Measurements from ENCODE around the gene CFAP77. TPM values are rescaled to one million over a fixed set of nuclear protein-coding genes. Genes with fewer than 3 reads are reported as not detected.

Gene CFAP77
- total RNA-seq, 1 donor from 2014 or later = 0.43 TPM

GRCh38 chr9:132531195-132531594 is 121.2 kb downstream of the CFAP77 start:
- Mint-ChIP-seq H3K36me3 (ENCODE audit: insufficient read depth) (no peaks in the 10 kb centered on the region), H3K27me3 (peaks cover 12% of the 10 kb centered on the region), H3K4me1 (ENCODE audit: low read depth) (no peaks in the 10 kb centered on the region), H3K27ac (no peak overlapping the region), H3K9me3 (ENCODE audit: low read depth) (peaks cover 8% of the 10 kb centered on the region), H3K4me3 (ENCODE audit: low read depth) (no peak overlapping the region)
- TF ChIP-seq CTCF (IDR thresholded peaks at IDR 0.05; ENCODE audit: unreplicated experiment) = no peak
- no peak for DNase-seq (ENCODE audit: low spot score, unreplicated experiment)

GRCh38 chr9:132531710-132532570 is 121.9 kb downstream of the CFAP77 start:
- Mint-ChIP-seq H3K4me1 (ENCODE audit: low read depth) (no peaks in the 10 kb centered on the region), H3K9me3 (ENCODE audit: low read depth) (peaks cover 8% of the 10 kb centered on the region), H3K27me3 (peaks cover 12% of the 10 kb centered on the region), H3K36me3 (ENCODE audit: insufficient read depth) (no peaks in the 10 kb centered on the region), H3K4me3 (ENCODE audit: low read depth) (no peak overlapping the region), H3K27ac (no peak overlapping the region)
- TF ChIP-seq CTCF (IDR thresholded peaks at IDR 0.05; ENCODE audit: unreplicated experiment) = no peak
- DNase-seq (ENCODE audit: low spot score, unreplicated experiment) = no peak

GRCh38 chr9:132534832-132535231 is 124.8 kb downstream of the CFAP77 start:
- Mint-ChIP-seq H3K36me3 (ENCODE audit: insufficient read depth) (no peaks in the 10 kb centered on the region), H3K27ac (no peak overlapping the region), H3K4me1 (ENCODE audit: low read depth) (no peaks in the 10 kb centered on the region), H3K27me3 (peaks cover 12% of the 10 kb centered on the region), H3K4me3 (ENCODE audit: low read depth) (no peak overlapping the region), H3K9me3 (ENCODE audit: low read depth) (peaks cover 8% of the 10 kb centered on the region)
- TF ChIP-seq CTCF (IDR thresholded peaks at IDR 0.05; ENCODE audit: unreplicated experiment) = no peak
- no peak for DNase-seq (ENCODE audit: low spot score, unreplicated experiment)

GRCh38 chr9:132536124-132536523 is 126.1 kb downstream of the CFAP77 start:
- no peak for TF ChIP-seq CTCF (IDR thresholded peaks at IDR 0.05; ENCODE audit: unreplicated experiment)
- H3K27me3 Mint-ChIP-seq = peaks cover 12% of the 10 kb centered on the region
- peaks cover 8% of the 10 kb centered on the region for H3K9me3 Mint-ChIP-seq (ENCODE audit: low read depth)
- no peak overlapping the region for H3K27ac Mint-ChIP-seq
- no peaks in the 10 kb centered on the region for H3K4me1 Mint-ChIP-seq (ENCODE audit: low read depth)
- H3K4me3 Mint-ChIP-seq (ENCODE audit: low read depth) = no peak overlapping the region
- H3K36me3 Mint-ChIP-seq (ENCODE audit: insufficient read depth) = no peaks in the 10 kb centered on the region
- DNase-seq (ENCODE audit: low spot score, unreplicated experiment) = no peak

GRCh38 chr9:132537352-132537751 is 127.3 kb downstream of the CFAP77 start:
- Mint-ChIP-seq H3K27ac (no peak overlapping the region), H3K9me3 (ENCODE audit: low read depth) (peaks cover 8% of the 10 kb centered on the region), H3K27me3 (peaks cover 4% of the 10 kb centered on the region), H3K36me3 (ENCODE audit: insufficient read depth) (no peaks in the 10 kb centered on the region), H3K4me3 (ENCODE audit: low read depth) (no peak overlapping the region), H3K4me1 (ENCODE audit: low read depth) (no peaks in the 10 kb centered on the region)
- no peak for DNase-seq (ENCODE audit: low spot score, unreplicated experiment)
- no peak for TF ChIP-seq CTCF (IDR thresholded peaks at IDR 0.05; ENCODE audit: unreplicated experiment)

All from progenitor cell of endocrine pancreas (in vitro differentiated cells).